Tongue (tissue), 2 donors: Measurements from ENCODE around the gene PLD3. TPM values are rescaled to one million over a fixed set of nuclear protein-coding genes. Genes with fewer than 3 reads are reported as not detected.
A peak's percentile ranks its signal among the peaks of the same experiment; 100 is the strongest.

Experiments
- DNase-seq: peaks from one replicate; pipeline ENCODE4 v3.0.0-alpha.2; 2015
- total RNA-seq: library from RNA; depleted of rRNA; stranded (reverse); fragments of >200 nt; gene quantifications from one replicate; pipeline ENCODE4 v1.2.3, GENCODE V29; 2014

Gene PLD3, protein sequence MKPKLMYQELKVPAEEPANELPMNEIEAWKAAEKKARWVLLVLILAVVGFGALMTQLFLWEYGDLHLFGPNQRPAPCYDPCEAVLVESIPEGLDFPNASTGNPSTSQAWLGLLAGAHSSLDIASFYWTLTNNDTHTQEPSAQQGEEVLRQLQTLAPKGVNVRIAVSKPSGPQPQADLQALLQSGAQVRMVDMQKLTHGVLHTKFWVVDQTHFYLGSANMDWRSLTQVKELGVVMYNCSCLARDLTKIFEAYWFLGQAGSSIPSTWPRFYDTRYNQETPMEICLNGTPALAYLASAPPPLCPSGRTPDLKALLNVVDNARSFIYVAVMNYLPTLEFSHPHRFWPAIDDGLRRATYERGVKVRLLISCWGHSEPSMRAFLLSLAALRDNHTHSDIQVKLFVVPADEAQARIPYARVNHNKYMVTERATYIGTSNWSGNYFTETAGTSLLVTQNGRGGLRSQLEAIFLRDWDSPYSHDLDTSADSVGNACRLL
- total RNA-seq, result 295 TPM

DNA sequence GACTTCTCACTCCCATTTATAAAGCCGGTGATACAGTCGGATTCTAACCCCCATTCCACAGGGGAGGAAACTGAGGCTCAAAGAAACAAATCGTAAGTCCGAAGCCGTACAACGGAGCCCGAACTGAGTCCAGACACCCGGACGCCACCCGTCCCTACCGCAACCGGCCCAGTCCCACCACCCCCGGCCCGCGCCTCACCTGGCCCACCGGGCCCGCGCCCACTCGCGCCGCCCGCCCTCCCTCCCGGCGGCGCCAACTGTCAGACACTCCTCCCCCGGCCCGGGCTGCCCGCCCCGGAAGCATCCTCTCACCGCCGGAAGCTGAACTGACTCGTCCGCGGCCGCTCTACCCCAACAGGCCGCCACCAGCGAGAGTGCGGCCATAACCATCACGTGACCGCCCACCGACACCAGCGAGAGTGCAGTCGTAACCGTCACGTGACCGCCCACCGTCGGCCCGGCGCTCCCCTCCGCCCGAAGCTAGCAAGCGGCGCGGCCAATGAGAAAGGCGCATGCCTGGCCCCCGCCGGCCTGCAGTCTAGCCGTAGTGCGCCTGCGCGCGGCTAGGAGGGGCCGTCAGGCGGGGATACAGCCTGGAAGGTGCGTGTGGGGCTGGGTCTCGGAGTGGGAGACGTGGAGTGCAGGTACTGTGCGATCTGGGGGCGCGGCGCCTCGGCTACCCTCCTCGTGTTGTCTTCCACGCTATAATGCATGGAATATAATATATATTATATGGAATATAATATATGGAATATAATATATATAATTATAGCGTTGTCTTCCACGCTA, at the start of gene PLD3, which contains the start of gene C19orf47:
PLD3 (plus strand) TSS at position 571 of the 789 bp plus-strand sequence. CDS start 17,789 bp downstream, outside the sequence.
C19orf47 (minus strand) TSS at position 273 of the 789 bp plus-strand sequence. CDS start 6,540 bp downstream, outside the sequence.
- peak; percentile 100 for DNase-seq

DNA sequence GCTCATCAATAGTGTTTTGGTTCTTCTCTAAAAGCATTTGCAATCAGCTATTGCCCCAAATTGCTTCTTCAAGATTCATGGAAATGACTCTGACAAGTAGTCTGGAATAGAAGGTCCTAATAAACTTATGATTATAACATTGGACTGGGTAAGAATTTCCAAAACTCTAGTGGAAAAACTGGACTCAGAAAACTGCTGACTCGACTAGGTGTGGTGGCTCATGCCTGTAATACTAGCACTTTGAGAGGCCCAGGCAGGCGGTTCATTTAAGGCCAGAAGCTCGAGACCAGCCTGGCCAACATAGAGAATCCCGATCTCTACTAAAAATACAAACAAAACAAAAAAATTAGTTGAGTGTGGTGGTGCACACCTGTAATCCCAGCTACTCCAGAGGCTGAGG, 47.8 kb upstream of the PLD3 start:
- no peak for DNase-seq

DNA sequence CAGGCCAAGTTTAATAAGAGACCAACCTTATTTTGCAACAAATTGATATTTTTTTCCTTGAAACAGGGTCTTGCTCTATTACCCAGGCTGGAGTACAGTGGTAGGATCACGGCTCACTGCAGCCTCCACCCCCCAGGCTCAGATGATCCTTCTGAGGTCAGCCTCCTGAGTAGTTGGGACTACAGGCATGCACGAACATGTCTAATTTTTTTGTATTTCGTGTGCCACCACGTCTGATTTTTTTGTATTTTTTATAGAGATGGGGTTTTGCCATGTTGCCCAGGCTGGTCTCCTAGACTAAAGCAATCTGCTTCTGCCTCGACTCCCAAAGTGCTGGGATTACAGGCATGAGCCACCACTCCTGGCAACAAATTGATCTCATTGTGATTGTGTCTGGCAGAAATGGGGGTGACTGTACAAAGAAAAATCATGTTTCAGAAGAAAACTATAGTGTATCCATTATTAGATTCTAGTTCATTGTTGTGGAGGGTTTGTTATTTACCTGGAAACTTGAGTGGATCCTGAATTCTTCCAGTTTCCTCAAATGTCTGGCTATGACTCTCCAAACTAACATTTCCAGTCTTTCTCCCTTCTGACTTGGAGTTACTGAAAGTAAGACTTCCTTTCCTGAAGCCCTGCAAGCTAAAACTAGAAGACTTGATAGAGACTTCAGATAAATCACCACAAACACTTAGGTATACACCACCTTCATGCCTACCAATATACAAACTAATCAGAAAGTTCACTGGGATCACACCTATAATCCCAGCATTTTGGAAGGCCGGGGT, 46.1 kb upstream of the PLD3 start:
- DNase-seq, result no peak

DNA sequence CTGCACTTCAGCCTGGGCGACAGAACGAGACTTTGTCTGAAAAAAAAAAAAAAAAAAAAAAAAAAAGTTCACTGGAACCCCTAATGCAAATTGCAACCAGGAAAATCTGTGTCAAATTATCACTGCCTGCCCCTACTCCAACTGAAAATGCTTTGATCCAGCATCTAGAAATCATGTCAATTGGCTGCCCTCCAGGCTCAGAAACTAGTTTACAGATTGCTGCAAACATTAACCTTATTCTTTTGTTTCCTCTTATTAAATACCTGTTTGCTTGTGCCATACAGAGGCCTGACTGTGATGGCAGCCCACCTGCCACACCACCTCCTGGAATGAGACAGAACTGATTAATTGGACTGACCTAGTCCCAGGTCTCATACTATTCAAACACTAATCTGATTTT, 44.7 kb upstream of the PLD3 start:
- DNase-seq, result no peak

DNA sequence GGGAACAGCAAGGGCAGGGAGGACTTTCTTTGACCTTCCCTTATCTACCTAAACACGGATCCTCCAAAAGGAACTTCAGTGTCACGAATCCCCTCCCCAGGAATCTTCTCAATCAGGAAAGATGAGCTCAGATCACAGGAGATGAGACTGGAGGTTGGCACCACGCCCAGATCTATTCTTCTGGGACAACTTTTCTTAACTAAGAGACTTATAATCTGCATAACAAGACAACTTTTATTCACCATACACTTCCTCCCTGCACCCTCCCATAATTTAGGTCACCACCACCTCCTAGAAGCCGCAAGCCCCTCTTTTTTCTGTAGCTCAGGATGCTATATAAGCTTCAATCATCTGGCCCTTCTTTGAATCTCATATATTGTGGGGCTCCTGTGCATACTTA, 44.2 kb upstream of the PLD3 start:
- DNase-seq, result no peak

DNA sequence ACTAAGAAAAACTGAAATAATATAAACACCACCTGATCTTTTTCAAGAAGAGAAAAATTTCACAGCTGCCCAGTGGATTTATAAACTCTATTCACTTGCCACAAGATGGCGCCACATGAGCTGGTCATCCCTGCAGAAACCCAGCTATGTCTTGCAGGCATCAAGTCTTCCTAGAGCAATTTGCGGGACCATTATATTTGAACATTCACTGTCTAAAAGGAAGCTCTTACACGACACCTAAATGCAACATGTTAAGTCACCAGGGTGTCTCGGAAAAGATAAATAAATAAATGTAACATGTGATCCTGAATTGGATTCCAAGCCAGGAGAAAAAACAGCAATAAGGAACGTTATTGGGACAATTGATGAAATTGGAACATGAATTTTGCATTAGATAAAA, 43.1 kb upstream of the PLD3 start:
- DNase-seq, result peak; percentile 96

DNA sequence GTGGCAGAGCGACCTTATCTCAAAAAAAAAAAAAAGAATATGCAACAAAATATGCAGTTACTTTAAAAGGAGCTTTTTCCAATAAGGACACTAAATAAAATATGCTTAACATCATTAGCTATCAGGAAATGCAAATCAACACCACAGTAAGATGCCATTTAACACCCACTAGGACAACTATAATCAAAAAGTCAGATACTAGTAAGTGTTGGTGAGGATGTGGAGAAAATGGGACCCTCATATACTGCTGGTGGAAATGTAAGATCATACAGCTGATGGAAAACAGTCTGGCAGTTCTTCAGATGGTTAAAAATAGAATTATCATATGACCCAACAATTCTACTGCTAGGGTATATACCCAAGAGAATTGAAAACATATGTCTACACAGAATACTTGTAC, 38.8 kb upstream of the PLD3 start:
- no peak for DNase-seq

DNA sequence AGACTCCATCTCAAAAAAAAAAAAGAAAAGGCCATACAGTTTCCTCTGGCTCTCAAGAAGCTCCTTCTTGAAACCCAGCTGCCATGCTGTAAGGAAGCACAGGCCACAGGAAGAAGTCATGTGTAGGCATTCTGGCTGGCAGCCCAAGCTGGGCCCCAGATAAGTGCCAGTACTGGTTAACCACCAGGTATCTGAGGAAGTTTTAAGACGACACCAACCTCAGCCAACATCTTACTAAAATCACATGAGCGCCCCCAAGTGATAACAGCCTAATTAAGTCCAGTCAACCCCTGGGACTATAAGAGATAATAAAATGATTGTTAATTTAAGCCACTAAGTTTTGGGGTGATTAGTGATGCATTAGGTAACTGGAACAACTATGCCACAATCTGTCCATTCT, 36.0 kb upstream of the PLD3 start:
- no peak for DNase-seq

DNA sequence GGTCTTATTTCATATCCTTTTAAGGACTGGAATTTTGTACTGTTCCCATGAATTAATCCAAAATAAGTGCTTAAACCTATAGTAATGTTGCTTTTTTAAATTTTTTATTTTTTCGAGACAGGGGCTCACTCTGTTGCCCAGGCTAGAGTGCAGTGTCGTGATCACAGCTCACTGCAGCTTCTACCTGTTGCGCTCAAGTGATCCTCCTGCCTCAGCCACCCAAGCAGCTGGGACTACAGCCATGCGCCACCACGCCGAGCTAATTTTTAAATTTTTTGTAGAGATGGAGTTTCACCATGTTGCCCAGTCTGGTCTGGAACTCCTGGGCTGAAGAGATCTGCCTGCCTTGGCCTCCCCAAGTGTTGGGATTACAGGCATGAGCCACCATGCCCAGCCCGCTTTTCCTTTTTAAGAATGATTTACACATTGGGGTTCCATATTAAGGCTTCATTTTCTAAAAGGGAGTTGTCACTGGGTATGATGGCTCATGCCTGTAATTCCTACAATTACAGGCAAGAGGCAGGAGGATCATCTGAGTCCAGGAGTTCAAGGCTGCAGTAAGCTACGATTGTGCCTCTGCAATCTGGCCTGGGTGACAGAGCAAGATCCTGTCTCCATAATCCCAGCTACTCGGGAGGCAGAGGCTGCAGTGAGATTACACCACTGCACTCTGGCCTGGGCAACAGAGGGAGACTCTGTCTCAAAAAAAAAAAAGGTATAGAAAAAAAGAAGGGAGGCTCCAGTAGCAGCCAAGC, 35.1 kb upstream of the PLD3 start:
- DNase-seq, result no peak

DNA sequence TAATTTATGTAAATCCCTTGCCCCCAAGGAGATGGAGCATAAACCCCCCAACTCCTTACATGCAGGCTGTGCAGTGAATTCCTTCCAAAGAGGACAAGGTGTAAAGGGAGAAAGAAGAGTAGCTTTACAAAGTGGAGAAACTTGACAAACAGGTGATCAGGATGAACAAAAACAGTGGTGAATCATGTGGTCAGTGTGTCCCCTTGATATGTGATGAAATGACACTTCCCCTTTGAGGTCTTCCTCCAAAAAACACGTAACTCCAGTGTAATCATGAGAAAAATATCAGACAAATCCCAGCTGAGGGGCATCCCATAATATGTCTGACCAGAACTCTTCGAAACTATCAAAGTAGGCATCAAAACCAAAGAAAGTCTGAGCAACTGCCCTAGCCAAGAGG, 33.8 kb upstream of the PLD3 start:
- DNase-seq, result no peak

DNA sequence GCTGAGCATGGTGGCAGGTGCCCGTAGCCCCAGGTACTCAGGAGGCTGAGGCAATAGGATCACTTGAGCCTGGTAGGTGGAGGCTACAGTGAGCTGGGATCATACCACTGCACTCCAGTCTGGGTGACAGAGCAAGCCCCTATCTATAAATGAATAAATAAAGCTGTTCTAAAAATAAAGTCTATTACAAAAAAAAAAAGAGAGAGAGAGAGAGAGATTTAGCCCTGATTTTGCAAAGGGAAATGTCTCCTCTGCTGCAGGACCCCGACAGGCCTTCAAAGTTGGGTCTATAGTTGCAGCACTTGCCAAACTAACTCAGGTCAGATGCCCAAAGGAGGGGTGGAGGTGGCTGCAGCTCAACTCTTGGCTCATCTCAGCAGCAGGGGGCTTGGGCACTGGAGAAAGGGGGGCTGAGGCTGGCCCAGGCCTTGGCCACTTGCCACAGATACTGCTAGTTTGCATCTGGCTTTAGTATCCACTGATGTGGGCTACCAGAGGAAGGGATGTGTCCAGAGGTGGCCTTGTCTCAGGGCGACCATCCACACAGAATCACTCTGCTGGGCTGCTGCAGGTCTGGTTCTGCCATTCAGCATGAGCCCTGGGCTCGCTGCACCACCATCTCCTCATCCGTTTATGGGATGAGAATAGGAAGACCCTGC, 32.6 kb upstream of the PLD3 start:
- no peak for DNase-seq

DNA sequence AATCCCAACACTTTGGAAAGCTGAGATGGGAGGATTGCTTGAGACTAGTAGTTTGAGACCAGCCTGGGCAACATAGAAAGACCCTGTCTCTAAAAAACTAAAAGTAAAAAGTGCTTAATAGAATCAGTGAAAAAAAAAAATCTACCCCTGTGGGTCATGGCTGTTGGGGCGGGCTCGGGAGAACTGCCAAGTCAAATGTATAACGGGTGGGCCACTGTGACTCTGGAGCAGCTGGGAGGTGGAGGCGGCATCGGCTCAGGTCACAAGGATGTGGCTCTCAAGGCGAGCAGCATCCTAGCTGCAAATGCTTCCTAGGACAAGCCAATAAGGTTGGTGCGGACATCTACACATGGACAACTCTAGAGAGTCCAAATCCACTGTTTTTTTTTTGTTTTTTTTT, 31.2 kb upstream of the PLD3 start:
- DNase-seq, result peak; percentile 22

DNA sequence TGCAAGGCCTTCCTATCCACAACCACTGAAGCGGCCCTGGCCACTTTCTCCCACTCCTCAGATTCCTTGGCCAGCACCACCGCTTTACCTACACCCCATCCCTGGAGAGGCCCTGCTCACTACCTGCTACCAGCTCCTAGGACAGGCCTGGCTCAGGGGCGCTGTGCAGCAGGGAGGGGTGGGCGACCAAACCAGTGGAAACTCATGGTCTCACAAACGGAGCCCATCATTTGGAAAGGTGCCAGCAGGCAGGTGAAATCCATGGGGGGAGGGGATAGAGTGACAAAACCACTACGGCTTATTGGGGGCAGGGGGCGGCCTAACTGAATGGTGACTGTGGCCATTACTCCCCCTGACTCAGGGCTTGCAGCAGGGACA, 27.9 kb upstream of the PLD3 start:
- no peak for DNase-seq

DNA sequence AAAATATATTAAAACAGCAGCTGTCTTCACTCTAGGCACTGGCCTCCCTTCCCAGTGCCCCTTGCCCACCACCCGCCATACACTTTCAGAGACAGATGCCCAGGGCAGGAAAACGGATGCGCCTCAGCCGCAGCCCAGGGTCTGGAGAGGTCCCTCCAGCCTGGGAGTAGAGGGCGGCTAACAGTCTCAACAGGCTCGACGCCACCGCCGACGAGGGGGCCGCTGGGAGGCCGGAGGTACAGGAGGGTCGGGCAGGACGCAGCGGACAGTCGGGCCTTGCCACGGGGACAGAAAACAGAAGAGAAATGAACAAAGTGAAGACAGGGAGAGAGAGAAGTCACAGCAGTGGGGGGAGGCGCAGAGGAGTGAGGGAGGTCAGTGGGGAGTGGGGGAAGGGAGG, 27.4 kb upstream of the PLD3 start:
- DNase-seq, result no peak

DNA sequence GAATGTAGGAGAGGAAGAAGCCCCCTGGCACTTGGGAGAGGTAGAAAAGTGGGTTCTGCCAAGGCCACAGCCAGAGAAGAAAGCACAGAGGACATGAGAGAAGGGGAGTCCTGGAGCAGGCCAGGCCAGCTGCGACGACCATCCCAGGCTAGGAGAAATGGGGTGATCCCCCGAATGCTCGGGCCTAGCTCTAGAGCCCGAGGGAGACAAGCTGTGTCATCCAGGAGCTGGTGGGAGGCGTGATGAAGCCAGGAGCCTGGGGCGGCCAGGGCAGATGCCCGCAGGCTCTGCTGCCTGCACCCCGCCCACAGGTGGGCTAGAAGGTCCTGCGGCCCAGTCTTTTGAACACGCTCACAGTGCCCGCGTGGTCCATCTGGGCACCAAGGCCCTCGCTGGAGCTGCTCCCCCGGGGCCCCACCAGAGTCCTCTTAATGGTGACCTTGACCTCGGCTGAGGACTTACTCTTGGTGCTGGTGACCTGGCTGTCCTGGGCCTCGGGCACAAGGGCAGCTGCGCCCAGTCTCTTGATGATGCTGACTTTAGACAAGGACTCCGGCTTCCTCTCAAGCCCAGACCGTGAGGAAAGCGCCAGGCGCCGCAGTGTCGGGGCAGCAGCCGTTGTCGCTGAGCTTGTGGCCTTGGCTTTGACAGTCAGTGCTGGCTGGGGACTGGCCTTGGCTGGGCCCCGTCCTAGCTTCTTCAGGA, 26.8 kb upstream of the PLD3 start:
- no peak for DNase-seq

DNA sequence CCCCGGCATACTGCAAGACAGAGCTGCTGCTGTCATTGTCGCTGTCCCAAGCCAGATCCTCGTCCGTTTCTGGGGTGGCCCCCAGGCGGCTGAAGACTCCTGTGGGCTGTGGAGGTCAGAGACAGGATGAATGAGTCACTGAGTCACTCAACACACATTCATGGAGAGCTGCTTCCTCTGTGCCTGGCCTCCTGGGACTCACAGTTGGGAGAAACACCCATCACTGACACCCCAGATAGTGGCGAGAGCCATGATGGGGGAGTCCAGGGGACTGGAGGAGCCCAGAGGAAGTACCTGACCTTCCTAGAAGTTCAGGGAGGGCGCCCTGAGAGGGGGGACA, 26.3 kb upstream of the PLD3 start:
- no peak for DNase-seq

DNA sequence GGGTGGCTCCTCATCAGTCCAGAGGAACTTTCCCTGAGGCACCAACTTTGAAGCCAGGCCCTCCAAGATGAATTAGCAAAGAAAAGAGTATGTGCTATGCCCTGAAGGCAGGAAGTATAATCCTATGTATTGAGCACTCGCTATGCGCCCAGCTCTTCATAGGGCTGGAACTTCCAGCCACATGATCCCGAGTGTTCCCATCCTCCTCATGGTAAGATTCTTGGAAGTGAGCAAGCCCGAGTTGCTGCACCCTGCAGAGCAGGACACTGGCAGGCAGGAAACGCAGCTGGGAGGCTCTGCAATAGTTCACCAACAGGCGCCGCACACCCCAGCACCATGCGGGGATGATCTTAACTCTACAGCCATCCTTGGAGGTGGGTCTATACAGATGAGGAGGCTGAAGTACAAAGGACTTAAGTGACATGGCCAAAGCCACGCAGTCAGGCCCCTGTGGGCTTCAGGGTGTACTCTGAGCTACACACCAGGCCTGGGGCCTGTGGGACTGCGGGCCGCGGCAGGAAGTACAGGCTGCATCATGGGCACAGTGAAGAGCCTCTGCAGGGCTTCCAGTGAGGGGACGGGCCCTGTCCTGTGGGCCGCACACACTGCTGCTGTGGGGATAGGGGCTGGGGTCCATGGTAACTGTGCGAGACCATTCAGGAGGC, 25.4 kb upstream of the PLD3 start:
- DNase-seq, result no peak

DNA sequence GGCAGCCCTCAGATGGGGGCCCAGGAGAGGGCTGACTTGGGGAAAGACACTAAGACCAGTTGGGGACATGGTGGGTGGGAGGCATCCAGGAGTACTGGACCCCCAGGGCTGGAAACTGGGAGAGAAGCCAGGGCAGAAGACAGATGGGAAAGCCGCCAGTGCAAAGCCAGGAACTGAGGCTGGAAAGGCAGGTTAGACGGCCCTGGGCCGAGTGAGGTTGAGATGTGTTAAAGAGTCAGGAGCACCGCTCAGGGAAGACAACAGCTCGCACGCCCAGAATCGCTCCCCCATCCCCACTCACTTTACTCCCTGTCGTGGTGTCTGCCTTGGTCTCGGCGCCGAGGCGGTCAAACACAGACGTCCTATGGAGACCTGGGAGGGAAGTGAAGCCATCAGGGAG, 24.8 kb upstream of the PLD3 start:
- DNase-seq, result no peak

DNA sequence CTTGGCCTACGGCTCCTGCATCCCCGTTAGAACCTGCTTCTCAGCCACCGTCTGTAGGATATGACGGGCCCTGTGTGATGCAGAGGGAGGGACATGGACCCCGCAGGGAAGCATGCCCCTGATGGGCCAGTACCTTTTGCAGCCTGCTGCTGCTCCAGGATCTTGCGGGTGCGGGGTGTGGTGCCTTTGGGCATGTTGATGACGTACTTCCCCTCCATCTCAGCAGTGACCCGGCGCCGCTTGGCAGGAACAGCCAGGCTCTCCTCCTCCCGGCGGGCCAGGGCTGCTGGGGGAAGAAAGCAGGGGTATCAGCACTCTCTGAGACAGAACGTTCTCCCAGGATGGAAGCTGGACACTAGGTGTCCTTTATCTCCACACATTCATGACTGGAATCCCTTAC, 22.3 kb upstream of the PLD3 start:
- DNase-seq, result no peak

DNA sequence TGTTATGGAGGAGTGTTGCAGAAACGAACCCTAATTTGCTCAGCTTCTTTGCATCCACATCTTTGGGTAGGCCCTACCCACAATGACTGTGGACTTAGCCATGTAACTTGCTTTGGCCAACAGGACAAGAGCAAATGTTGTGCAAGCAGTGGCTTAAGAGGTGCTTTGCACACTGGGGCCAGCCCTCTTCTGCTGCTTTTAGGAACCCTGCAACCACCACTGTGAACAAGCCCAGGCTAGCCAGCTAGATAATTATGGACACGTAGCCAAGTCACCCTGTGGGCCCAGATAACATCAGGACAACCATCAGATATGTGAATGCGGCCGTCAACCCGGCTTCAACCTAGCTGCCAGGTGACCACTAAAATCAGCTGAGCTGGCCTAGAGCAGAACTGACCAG, 17.4 kb upstream of the PLD3 start:
- DNase-seq, result no peak
